Measurements from ENCODE around the gene BARX2. TPM values are rescaled to one million over a fixed set of nuclear protein-coding genes. Genes with fewer than 3 reads are reported as not detected.

The BARX2 gene, protein sequence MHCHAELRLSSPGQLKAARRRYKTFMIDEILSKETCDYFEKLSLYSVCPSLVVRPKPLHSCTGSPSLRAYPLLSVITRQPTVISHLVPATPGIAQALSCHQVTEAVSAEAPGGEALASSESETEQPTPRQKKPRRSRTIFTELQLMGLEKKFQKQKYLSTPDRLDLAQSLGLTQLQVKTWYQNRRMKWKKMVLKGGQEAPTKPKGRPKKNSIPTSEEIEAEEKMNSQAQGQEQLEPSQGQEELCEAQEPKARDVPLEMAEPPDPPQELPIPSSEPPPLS
- total RNA-seq: not detected in 2 replicates

GRCh38 chr11:129375751-129376657 lies at the start of gene BARX2:
Gene BARX2, plus strand, starts transcription at chr11:129375848. Its CDS starts 188 bp downstream, at chr11:129376036.

Other genes with a start within 250 kb of the BARX2 start
- gene ARHGAP32, start 183.5 kb upstream of the BARX2 start, total RNA-seq: 7.1 and 8.1 TPM in 2 replicates